HepG2 (cell line): ENCODE data around the gene LEFTY2. TPM values are rescaled to one million over a fixed set of nuclear protein-coding genes. Genes with fewer than 3 reads are reported as not detected.
A peak's percentile ranks its signal among the peaks of the same experiment; 100 is the strongest.

Source experiments
- AHDC1 ChIP-seq: sonication (generic); formaldehyde crosslinking; IDR thresholded peaks from 2 replicates; pipeline ENCODE4 v1.5.1; 2020; ENCODE audit warnings: mild to moderate bottlenecking, missing genetic modification reagents, borderline replicate concordance
- CREM ChIP-seq, 2 experiments: sonication (generic) in 1 of 2; formaldehyde crosslinking in 1 of 2; IDR thresholded peaks; 2 replicates each; pipeline versions ENCODE4 v1.4.0 to v1.6.1; 2016 to 2020; ENCODE audit warnings: antibody characterized with exemption in 1 of 2, mild to moderate bottlenecking in 1 of 2, missing genetic modification reagents in 1 of 2
- FIP1L1 ChIP-seq: fragments of 200-400 bp; formaldehyde crosslinking; IDR thresholded peaks from 2 replicates; pipeline ENCODE4 v1.6.1; 2018; ENCODE audit warnings: low read depth, mild to moderate bottlenecking, low read length, moderate library complexity, borderline replicate concordance; ENCODE audit not compliant: insufficient read depth
- GATAD2A ChIP-seq: IDR thresholded peaks from 2 replicates; pipeline ENCODE4 v1.6.1; 2016
- HIC2 ChIP-seq: sonication (generic); formaldehyde crosslinking; IDR thresholded peaks from 2 replicates; pipeline ENCODE4 v1.9.0; 2022; ENCODE audit warnings: low read depth, missing genetic modification reagents
- JDP2 ChIP-seq: sonication (generic); formaldehyde crosslinking; IDR thresholded peaks from 2 replicates; pipeline ENCODE4 v1.8.1; 2022; ENCODE audit warnings: missing genetic modification reagents, borderline replicate concordance
- MIXL1 ChIP-seq: IDR thresholded peaks from 2 replicates; pipeline ENCODE4 v1.6.1; 2016
- NFIC ChIP-seq: IDR thresholded peaks from 2 replicates; pipeline ENCODE4 v1.6.1; 2012; ENCODE audit warnings: mild to moderate bottlenecking, low read length, inconsistent platforms
- NR2C2 ChIP-seq: sonication (generic); formaldehyde crosslinking; IDR thresholded peaks from 2 replicates; pipeline ENCODE4 v1.4.0; 2020; ENCODE audit warnings: missing genetic modification reagents, mild to moderate bottlenecking, moderate library complexity, borderline replicate concordance
- PHF20 ChIP-seq: sonication (generic); formaldehyde crosslinking; IDR thresholded peaks from 2 replicates; pipeline ENCODE4 v1.5.0; 2020; ENCODE audit warnings: mild to moderate bottlenecking, missing genetic modification reagents
- SKIL ChIP-seq: sonication (generic); formaldehyde crosslinking; IDR thresholded peaks from 2 replicates; pipeline ENCODE4 v1.8.0; 2022; ENCODE audit warnings: missing genetic modification reagents, mild to moderate bottlenecking, moderate library complexity, borderline replicate concordance
- SOX13 ChIP-seq, 3 experiments: fragments of 450-650 bp in 1 of 3; sonication (generic) in 1 of 3; formaldehyde crosslinking in 1 of 3; IDR thresholded peaks in 2 of 3; conservative IDR thresholded peaks in 1 of 3; 2 replicates each; pipeline versions ENCODE4 v1.5.0 to v1.6.1; 2016 to 2020; ENCODE audit warnings: antibody characterized with exemption in 1 of 3, mild to moderate bottlenecking in 1 of 3, missing compliant biosample characterization in 1 of 3, missing genetic modification reagents in 1 of 3, moderate library complexity in 1 of 3
- ZBTB46 ChIP-seq: sonication (generic); formaldehyde crosslinking; IDR thresholded peaks from 2 replicates; pipeline ENCODE4 v1.4.0; 2020; ENCODE audit warnings: mild to moderate bottlenecking, missing genetic modification reagents, borderline replicate concordance
- ZNF570 ChIP-seq: sonication (generic); formaldehyde crosslinking; IDR thresholded peaks from 2 replicates; pipeline ENCODE4 v1.4.0; 2020; ENCODE audit warnings: mild to moderate bottlenecking, missing genetic modification reagents, borderline replicate concordance
- polyA plus RNA-seq, 8 experiments: library from polyadenylated mRNA; depleted of rRNA in 3 of 8; stranded (reverse) in 7 of 8; unstranded in 1 of 8; fragments of >200 nt; fragmentation: Illumina TruSeq in 4 of 8; extraction: Trizol in 4 of 8; gene quantifications; 2 replicates each; pipeline versions ENCODE4 v1.2.1 to v1.2.3, GENCODE V29; 2011 to 2016; ENCODE audit warnings: low read depth in 4 of 8, missing spikeins in 1 of 8, mixed read lengths in 1 of 8; ENCODE audit not compliant: insufficient read depth in 1 of 8
- total RNA-seq, 5 experiments: library from RNA; depleted of rRNA; stranded (reverse); fragments of >200 nt; fragmentation: Illumina TruSeq; extraction: Trizol; gene quantifications; 2 replicates each; pipeline ENCODE4 v1.2.3, GENCODE V29; 2016; ENCODE audit warnings: low read depth in 1 of 5

Gene LEFTY2
- total and polyA plus RNA-seq, 2 of the 13 experiments (the other 11 are each of a cell fraction or from before 2014, with no cell fraction given) = 0.13 to 0.33 TPM

- peak; percentile 38; the same call in 1 of the 2 replicates for TF ChIP-seq AHDC1 (CRISPR knock-in tag)
- peak; percentile 72 for TF ChIP-seq CREM (IDR thresholded peaks at IDR 0.05)
- no peak for TF ChIP-seq CREM (CRISPR knock-in tag; IDR thresholded peaks at IDR 0.05)
- peak; percentile 93 for TF ChIP-seq NR2C2
- no peak for TF ChIP-seq ZNF570
- peak; percentile 73 for TF ChIP-seq GATAD2A (CRISPR knock-in tag)
- no peak for TF ChIP-seq FIP1L1
- no peak for TF ChIP-seq ZBTB46 (CRISPR knock-in tag)
- peak; percentile 50; the same call in 1 of the 2 replicates for TF ChIP-seq HIC2
- no peak for TF ChIP-seq JDP2 (CRISPR knock-in tag)
- TF ChIP-seq SKIL (CRISPR knock-in tag) = 0 out of 2 replicates have a peak, but pooled peaks have one; percentile 36
- no peak for TF ChIP-seq MIXL1 (CRISPR knock-in tag)
- no peak for TF ChIP-seq SOX13 (IDR thresholded peaks at IDR 0.05)
- peak in 1 of 2 experiments; percentile 43; a peak in 1 of 4 replicates for TF ChIP-seq SOX13 (CRISPR knock-in tag; conservative IDR thresholded peaks at IDR 0.05 in 1 of 2, IDR thresholded peaks at IDR 0.05 in 1 of 2)
- no peak for TF ChIP-seq PHF20
- TF ChIP-seq NFIC = no peak
These were observed 50.4 kb downstream of the LEFTY2 start (continued) for GRCh38 chr1:225890346-225891228.
